AG04450 (cell line): Measurements from ENCODE around the gene JMJD1C. TPM values are rescaled to one million over a fixed set of nuclear protein-coding genes. Genes with fewer than 3 reads are reported as not detected.

ENCODE experiments used
- CTCF ChIA-PET: fragments of 300-600, 350-600 bp; formaldehyde crosslinking; extraction: SDS; loops from one replicate; lab custom pipeline; 2022; ENCODE audit warnings: antibody characterized with exemption, inconsistent platforms; lab: Charles Lee
- POLR2A ChIA-PET: fragments of 350-600 bp; formaldehyde crosslinking; extraction: SDS; loops from one replicate; lab custom pipeline; 2021; ENCODE audit warnings: antibody characterized with exemption, inconsistent platforms; lab: Yijun Ruan, JAX
- DNase-seq: peaks from one replicate; pipeline ENCODE4 v3.0.0-alpha.2; 2011; ENCODE audit warnings: low read depth, low spot score
- H3K27ac ChIP-seq: one replicate; pipeline ENCODE4 v1.5.1; 2012; ENCODE audit warnings: low read depth, low read length, control low read depth
- H3K27me3 ChIP-seq: one replicate; pipeline ENCODE4 v1.6.0; 2012; ENCODE audit warnings: low read length; ENCODE audit not compliant: control insufficient read depth, insufficient read depth
- H3K4me3 ChIP-seq: 2 replicates; pipeline ENCODE4 v1.5.1; 2011; ENCODE audit warnings: mild to moderate bottlenecking, low read depth, low read length, control low read depth
- H3K9me3 ChIP-seq: 2 replicates; pipeline ENCODE4 v1.5.1; 2012; ENCODE audit warnings: low read length; ENCODE audit not compliant: control insufficient read depth, insufficient read depth
- CTCF ChIP-seq: IDR thresholded peaks from 2 replicates; pipeline ENCODE4 v1.5.1; 2011; ENCODE audit warnings: low read depth, low read length, control low read depth, inconsistent platforms
- polyA plus RNA-seq: library from polyadenylated mRNA; depleted of rRNA; stranded (reverse); fragments of >200 nt; gene quantifications from 2 replicates; pipeline ENCODE4 v1.2.3, GENCODE V29; 2011

The JMJD1C gene
- polyA plus RNA-seq, 1 experiment: 45.0 TPM

GRCh38 chr10:63427013-63427412 lies 38.8 kb downstream of the JMJD1C start:
- DNase-seq: no peak
- CTCF ChIA-PET: no interaction called here
- H3K4me3 ChIP-seq: no peak overlapping the region

GRCh38 chr10:63425512-63425911 lies 40.3 kb downstream of the JMJD1C start:
- no peak for TF ChIP-seq CTCF
- no peak for DNase-seq
- H3K27ac ChIP-seq: no peak overlapping the region
- ChIA-PET CTCF (no interaction called here), POLR2A (no interaction called here)
- H3K9me3 ChIP-seq: peaks cover 3% of the 10 kb centered on the region; the same call in 1 of the 2 replicates
- no peak overlapping the region for H3K4me3 ChIP-seq
- no peaks in the 10 kb centered on the region for H3K27me3 ChIP-seq

More at GRCh38 chr10:63427013-63427412, 38.8 kb downstream of the JMJD1C start:
- POLR2A ChIA-PET: no interaction called here
- Histone ChIP-seq H3K9me3 (peaks cover 3% of the 10 kb centered on the region; the same call in 1 of the 2 replicates), H3K27ac (no peak overlapping the region), H3K27me3 (no peaks in the 10 kb centered on the region)
- TF ChIP-seq CTCF: no peak

GRCh38 chr10:63424576-63424975 lies 41.2 kb downstream of the JMJD1C start:
- no peak for TF ChIP-seq CTCF
- ChIA-PET POLR2A (no interaction called here), CTCF (no interaction called here)
- Histone ChIP-seq H3K9me3 (peaks cover 3% of the 10 kb centered on the region; the same call in 1 of the 2 replicates), H3K27me3 (no peaks in the 10 kb centered on the region), H3K4me3 (no peak overlapping the region), H3K27ac (no peak overlapping the region)
- no peak for DNase-seq

- ChIA-PET CTCF (interaction anchor here (0.6 to 0.7 kb wide), 2 partner anchors 265 to 320 kb away, joined by 4 read pairs; no protein-coding TSS in a partner anchor), POLR2A (interaction anchor here (0.6 kb wide), 1 partner anchor 156 kb away, joined by 5 read pairs; no protein-coding TSS in a partner anchor)
- H3K4me3 ChIP-seq: no peak overlapping the region
- no peak overlapping the region for H3K27ac ChIP-seq
- DNase-seq: no peak
- H3K9me3 ChIP-seq: peaks cover 3% of the 10 kb centered on the region; the same call in 1 of the 2 replicates
- TF ChIP-seq CTCF: no peak
- H3K27me3 ChIP-seq: no peaks in the 10 kb centered on the region
Observed at GRCh38 chr10:63423494-63423893, 42.3 kb downstream of the JMJD1C start.

GRCh38 chr10:63421591-63421990 lies 44.2 kb downstream of the JMJD1C start:
- Histone ChIP-seq H3K27me3 (no peaks in the 10 kb centered on the region), H3K27ac (no peak overlapping the region), H3K9me3 (no peaks in the 10 kb centered on the region), H3K4me3 (no peak overlapping the region)
- DNase-seq: no peak
- ChIA-PET POLR2A (no interaction called here), CTCF (no interaction called here)
- TF ChIP-seq CTCF: no peak
